Stimulated activated CD8-positive, alpha-beta memory T cell treated with anti-CD3 and anti-CD28 coated beads, Interleukin-12 subunit alpha, Interleukin-12 subunit beta, amount 100 ng/mL, for 4 hours (primary cell): ENCODE data around the gene CPN1.

Source experiments
- DNase-seq: peaks from one replicate; pipeline ENCODE4 v3.0.0-alpha.2; 2020; ENCODE audit warnings: low read depth

The CPN1 gene

GRCh38 chr10:100076750-100077149, 4.9 kb downstream of the CPN1 start:
- DNase-seq = no peak

- DNase-seq = no peak
These were observed 6.0 kb downstream of the CPN1 start for GRCh38 chr10:100075426-100076220.

GRCh38 chr10:100072514-100072913, 9.2 kb downstream of the CPN1 start:
- no peak for DNase-seq

- DNase-seq = no peak
These were observed 10.1 kb downstream of the CPN1 start for GRCh38 chr10:100071529-100071928.

- DNase-seq = no peak
These were observed 14.2 kb downstream of the CPN1 start for GRCh38 chr10:100067466-100067865.

- DNase-seq = no peak
These were observed 16.5 kb downstream of the CPN1 start for GRCh38 chr10:100065084-100065660.

GRCh38 chr10:100061401-100061800, 20.3 kb downstream of the CPN1 start:
- no peak for DNase-seq

- no peak for DNase-seq
These were observed 23.7 kb downstream of the CPN1 start for GRCh38 chr10:100057948-100058347.

- DNase-seq = no peak
These were observed 27.8 kb downstream of the CPN1 start for GRCh38 chr10:100053686-100054460.

GRCh38 chr10:100046021-100046486, 35.6 kb downstream of the CPN1 start:
- peak; percentile 50 for DNase-seq

GRCh38 chr10:100045592-100045991, 36.1 kb downstream of the CPN1 start:
- no peak for DNase-seq

- no peak for DNase-seq
These were observed 37.9 kb downstream of the CPN1 start for GRCh38 chr10:100043796-100044195.

GRCh38 chr10:100043344-100043743, 38.3 kb downstream of the CPN1 start:
- no peak for DNase-seq

GRCh38 chr10:100041306-100042002, 40.2 kb downstream of the CPN1 start:
- DNase-seq = no peak

GRCh38 chr10:100038561-100039071, 43.1 kb downstream of the CPN1 start:
- no peak for DNase-seq

GRCh38 chr10:100037758-100038315, 43.8 kb downstream of the CPN1 start:
- DNase-seq = no peak

- DNase-seq = no peak
These were observed 44.8 kb downstream of the CPN1 start for GRCh38 chr10:100036850-100037249.

- DNase-seq = no peak
These were observed 47.8 kb downstream of the CPN1 start for GRCh38 chr10:100033766-100034418.

- DNase-seq = no peak
These were observed 54.3 kb downstream of the CPN1 start for GRCh38 chr10:100027416-100027815.

GRCh38 chr10:100025576-100025975, 56.1 kb downstream of the CPN1 start:
- DNase-seq = no peak

GRCh38 chr10:100024748-100025147, 56.9 kb downstream of the CPN1 start:
- no peak for DNase-seq
